ENCODE measurements around the gene CAPZA3. TPM values are rescaled to one million over a fixed set of nuclear protein-coding genes. Genes with fewer than 3 reads are reported as not detected.

Gene CAPZA3
- total RNA-seq (2022; extraction: Qiagen RNA extraction; ENCODE audit: low read depth), result not detected in 5 replicates

DNA sequence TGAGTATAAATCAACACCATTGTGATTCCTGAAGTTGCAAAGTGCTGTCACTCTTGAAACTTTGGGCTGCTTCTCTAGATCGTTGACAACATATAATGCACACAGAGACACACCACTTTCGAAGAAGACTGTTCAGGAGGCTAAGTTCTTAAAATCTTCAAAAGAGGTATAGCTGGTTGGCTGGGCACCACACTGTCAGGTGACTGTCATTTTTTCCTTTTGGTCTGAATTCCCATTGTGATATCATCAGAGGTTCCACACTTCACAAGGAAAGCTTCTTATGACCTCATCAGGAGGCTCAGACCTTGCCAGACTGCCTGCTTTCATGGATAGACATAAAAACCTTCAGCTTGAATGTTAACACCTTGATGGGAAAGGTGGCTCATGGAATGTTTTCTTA, at the start of gene CAPZA3, which contains the start of gene PLCZ1:
Gene CAPZA3, plus strand, starts transcription at position 301 of the 400 bp plus-strand sequence. CDS start 150 bp downstream, outside the sequence.
Gene PLCZ1, minus strand, starts transcription at position 194 of the 400 bp plus-strand sequence. CDS start 641 bp downstream, outside the sequence.

Other genes starting within 250 kb of the CAPZA3 start
- not detected in 5 replicates for gene PLCZ1, start 107 bp upstream of the CAPZA3 start, total RNA-seq (2022; extraction: Qiagen RNA extraction; ENCODE audit: low read depth)

All from A549 treated with ZK216348 at 1 μM for 4 hours (cell line).